HG02642 (cell line): ENCODE results near the gene FSTL5.
"Not testable (repeated sequence)": the region's sequence is repeated elsewhere in the genome, so short reads cannot be mapped to it uniquely, and the experiment has no call there.

Experiments
- ATAC-seq: cut with Tn5 transposase; IDR thresholded peaks from one replicate; pipeline ENCODE4 v1.9.1; 2021; ENCODE audit warnings: mild to moderate bottlenecking; ENCODE audit not compliant: unreplicated experiment, poor library complexity

Gene FSTL5

GRCh38 chr4:161758412-161758811, 405.4 kb downstream of the FSTL5 start:
- not testable (repeated sequence) for ATAC-seq

GRCh38 chr4:161728929-161729328, 434.9 kb downstream of the FSTL5 start:
- ATAC-seq: no peak

DNA sequence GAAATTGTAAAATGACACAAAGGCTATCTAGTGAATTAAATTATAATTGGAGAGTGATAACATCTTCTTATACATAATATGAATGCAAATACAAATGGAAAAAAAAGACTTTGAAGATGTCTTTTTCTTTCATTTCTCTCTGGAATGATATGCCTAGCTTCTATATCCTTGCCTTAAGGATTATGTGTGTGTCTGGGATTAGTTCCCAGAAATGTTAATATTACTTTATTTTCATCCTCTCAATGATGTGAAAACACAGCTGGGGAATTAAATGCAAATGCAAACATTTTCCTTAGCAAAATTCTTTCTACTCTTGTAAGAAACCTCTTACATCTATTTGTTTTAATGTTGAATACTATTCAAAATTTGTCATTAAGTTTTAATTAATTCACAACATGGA, 441.9 kb downstream of the FSTL5 start:
- ATAC-seq: no peak

DNA sequence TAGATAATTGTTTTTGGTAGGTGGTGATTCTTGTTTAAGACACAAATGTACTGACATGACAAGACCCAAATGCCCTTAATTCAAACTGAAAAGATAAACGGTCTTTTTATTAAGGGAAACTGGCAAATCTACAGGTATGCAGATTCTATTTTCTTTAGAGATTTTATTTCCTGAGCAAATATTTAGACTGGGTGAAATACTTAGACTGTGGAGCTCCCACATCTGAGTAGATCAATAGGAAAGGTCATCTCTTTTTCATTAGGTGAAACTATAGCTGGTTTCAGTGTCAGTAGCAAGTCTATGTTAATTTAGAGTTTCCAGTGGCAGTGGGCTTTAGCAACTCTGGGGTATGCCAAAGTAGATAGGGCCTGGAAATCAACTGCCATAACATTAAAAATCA, 446.7 kb downstream of the FSTL5 start:
- no peak for ATAC-seq

DNA sequence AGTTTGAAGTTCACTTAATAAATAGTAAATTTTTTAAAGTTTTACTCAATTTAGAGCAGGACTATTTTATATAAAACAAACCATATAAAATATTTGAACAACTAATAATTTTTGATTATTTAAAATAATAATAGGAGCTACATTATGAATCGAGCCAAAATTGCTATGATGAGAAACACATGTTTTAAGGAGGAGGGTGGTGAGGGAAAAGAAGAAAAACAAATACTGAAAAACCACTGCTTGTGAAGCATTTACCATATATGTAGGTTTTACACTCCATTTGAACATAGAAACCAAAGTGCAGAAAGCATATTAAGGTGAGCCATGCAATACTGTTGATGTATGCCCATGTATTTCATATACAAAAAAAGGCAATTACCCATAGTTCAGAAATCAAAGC, 448.9 kb downstream of the FSTL5 start:
- no peak for ATAC-seq

DNA sequence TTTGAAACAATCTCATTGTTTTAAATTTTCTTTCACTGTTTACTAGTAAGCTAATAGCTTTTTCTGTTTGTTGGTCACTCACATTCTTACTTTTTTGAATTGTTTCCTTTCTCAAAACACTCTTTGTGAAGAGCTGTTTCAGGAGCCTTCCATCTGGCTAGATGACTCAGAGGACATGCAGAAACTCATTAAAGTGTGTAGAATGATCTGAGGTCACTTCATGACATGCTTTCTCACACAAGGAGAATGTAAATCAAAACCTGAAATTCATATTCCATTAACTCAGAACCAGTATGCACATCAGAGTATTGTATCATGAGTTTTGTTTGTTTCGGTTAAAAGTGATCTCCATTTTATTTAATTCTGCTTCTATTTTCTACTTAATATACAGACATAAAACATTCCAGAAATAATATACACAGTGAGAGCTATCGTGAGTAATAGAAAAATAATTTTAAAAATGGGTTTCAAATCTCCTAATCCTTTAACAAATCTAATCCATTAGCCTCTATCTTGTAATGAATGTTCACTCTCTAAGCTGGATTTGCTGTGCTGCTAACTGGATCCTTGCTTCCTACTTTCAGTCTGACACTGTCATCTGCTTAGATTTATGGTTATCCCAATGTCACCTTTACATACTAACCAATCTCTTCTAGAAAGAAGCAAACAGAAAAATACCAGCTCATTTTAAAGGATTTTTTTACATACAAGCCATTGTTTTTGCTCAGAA, 449.6 kb downstream of the FSTL5 start:
- ATAC-seq: no peak

DNA sequence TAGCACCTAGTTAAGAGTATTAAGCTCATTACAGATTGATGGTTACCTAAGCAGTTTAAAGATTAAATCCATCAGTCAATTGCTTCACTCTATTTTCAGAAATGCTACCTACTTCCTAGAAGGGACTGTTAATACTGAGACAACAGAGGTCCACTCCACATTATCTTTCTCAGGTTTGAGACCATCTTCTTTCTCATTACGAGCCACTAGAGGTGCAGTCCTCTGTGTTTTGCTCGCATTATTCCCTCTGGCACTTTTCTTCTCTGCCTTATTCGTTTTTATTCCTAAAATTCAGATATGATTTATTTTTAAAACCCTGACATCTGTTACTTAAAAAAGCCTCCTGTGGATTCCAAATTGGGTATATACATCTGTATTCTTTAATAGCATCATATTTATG, 459.1 kb downstream of the FSTL5 start:
- no peak for ATAC-seq

GRCh38 chr4:161704040-161704439, 459.8 kb downstream of the FSTL5 start:
- no peak for ATAC-seq

- no peak for ATAC-seq
Measured at GRCh38 chr4:161702287-161702686, 461.5 kb downstream of the FSTL5 start.

DNA sequence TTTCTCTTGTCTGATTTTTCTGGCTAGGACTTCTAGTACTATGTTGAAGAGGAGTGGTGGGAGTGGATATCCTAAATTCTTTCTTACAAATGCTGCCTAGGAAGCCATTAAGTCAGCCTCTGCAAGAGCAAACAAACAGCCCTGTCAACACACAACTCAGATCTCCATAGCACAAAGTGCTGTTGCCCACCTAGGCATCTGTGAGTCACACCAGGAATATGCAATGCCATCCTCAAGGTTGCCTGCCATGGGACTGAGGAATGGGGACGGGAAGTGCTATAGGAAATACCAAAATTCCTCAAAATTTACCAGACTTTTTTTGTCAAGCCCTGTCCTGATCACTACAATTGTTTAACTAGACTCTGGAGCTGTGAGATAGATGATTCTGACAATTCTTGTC, 466.9 kb downstream of the FSTL5 start:
- no peak for ATAC-seq

DNA sequence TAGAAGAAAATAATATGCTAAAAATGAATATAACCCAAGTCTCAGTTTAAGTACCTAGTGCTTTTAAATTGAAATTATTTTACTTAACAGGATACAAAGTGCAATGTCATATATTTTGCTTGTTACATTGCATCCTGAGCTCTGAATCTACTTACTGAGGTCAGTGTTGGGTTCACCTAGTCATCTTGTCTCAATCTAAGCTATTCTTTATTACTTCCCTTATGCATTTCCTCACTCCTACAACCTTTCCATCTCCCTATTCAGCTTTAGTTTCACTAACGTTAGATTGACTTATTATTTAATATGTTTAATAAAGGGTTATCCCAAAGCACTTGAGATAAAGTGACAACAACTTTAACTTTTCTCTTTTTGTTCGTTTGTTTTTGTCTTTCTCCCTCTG, 483.7 kb downstream of the FSTL5 start:
- no peak for ATAC-seq

- no peak for ATAC-seq
Measured at GRCh38 chr4:161664740-161665139, 499.1 kb downstream of the FSTL5 start.

DNA sequence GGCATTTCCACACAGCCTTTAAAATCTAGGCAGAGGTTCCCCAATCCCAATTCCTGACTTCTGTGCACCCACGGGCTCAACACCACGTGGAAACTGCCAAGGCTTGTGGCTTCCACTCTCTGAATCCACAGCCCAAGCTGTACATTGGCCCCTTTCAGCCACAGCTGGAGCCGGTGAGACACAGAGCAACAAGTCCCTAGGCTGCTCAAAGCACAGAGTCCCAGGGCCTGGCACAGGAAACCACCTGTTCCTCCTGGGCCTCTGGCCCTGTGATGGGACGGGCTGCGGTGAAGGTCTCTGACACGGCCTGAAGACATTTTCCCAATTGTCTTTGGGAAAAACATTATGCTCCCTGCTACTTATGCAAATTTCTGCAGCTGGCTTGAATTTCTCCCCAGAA, 500.0 kb downstream of the FSTL5 start:
- ATAC-seq: no peak

GRCh38 chr4:161658676-161659075, 505.1 kb downstream of the FSTL5 start:
- ATAC-seq: no peak

DNA sequence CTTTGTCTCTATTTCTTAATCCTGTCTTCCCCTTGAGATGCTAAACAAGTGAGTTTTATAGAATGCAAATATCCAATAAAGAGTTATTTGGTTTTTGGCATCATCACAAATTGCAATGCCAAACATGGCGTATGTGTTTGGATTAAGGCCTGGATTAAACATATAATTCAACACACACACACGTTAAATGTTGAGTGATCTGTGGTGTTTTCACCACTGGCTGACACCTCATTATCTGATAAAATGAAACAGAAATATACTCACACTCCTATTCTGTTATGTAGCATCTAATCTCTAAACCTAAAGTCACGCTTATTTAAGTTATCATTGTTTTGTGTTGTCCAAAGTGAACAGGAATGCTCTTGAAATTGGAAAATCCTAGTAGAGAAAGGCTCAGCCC, 506.2 kb downstream of the FSTL5 start:
- ATAC-seq: no peak

GRCh38 chr4:161656594-161656993, 507.2 kb downstream of the FSTL5 start:
- no peak for ATAC-seq

DNA sequence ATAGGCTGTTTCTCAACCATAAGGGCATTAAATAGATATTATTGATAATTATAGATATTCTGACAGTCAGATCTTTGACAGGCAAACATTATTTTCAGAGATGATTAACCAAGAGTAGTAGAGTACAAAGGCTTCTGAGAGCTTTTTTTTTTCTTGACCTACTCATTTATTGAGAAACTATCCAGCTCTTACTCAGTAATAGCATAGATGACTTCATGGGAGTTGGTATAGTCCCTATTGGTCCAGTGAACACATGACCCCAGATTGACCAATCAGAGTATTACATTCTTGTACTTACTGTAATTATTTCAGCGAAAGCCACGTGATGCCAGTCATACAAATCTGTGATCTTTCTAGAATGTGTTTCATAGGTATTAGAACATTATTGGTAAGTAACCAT, 508.7 kb downstream of the FSTL5 start:
- no peak for ATAC-seq

DNA sequence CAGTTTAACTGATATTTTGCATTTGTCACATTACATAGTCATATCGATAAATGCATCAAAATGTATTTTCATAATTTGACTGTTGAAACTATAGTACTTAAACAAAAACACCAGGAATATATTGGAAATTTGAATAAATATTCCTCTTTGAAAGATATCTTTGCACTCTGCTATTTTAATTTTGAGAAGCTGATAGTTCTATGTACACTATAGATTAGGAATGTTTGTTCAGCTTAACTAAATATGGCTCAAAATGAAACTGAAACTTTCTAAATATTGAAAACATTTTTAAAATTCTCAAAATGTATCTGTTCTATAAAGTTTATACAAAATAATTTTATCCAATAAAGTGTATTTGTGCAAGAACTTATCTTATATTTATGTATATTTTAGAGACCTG, 510.1 kb downstream of the FSTL5 start:
- ATAC-seq: no peak

GRCh38 chr4:161651586-161651985, 512.2 kb downstream of the FSTL5 start:
- no peak for ATAC-seq

GRCh38 chr4:161650812-161651211, 513.0 kb downstream of the FSTL5 start:
- ATAC-seq: no peak

GRCh38 chr4:161647757-161648156, 516.0 kb downstream of the FSTL5 start:
- ATAC-seq: no peak

- no peak for ATAC-seq
Measured at GRCh38 chr4:161642708-161643107, 521.1 kb downstream of the FSTL5 start.
